Uterus (tissue), 4 donors: ENCODE data around the gene GRID2. TPM values are rescaled to one million over a fixed set of nuclear protein-coding genes. Genes with fewer than 3 reads are reported as not detected.

Experiments used
- DNase-seq, 2 donors: peaks; one replicate each; pipeline ENCODE4 v3.0.0-alpha.2; 2019 to 2020
- H3K27ac ChIP-seq, 2 donors: fragments of 200-600 bp; sonication (generic); 1 replicate in 1 of 2; 2 replicates in 1 of 2; pipeline ENCODE4 v1.5.1; 2016 to 2018
- H3K27me3 ChIP-seq, 2 donors: fragments of 200-600 bp; sonication (generic); one replicate each; pipeline ENCODE4 v1.5.1; 2018 to 2019; ENCODE audit warnings: control low read depth in 1 of 2
- H3K36me3 ChIP-seq, 2 donors: fragments of 200-600 bp; sonication (generic); one replicate each; pipeline ENCODE4 v1.5.1; 2019; ENCODE audit warnings: control low read depth in 1 of 2
- H3K4me1 ChIP-seq, 2 donors: fragments of 200-600 bp; sonication (generic); one replicate each; pipeline ENCODE4 v1.5.1; 2018 to 2019; ENCODE audit warnings: control low read depth in 1 of 2
- H3K4me3 ChIP-seq, 2 donors: fragments of 200-600 bp; sonication (generic); 1 replicate in 1 of 2; 2 replicates in 1 of 2; pipeline ENCODE4 v1.5.1; 2018 to 2019; ENCODE audit warnings: mild to moderate bottlenecking in 1 of 2
- H3K9me3 ChIP-seq, 2 donors: fragments of 200-600 bp; sonication (generic); one replicate each; pipeline ENCODE4 v1.5.1; 2019; ENCODE audit warnings: control low read depth in 1 of 2
- POLR2A ChIP-seq, 2 donors: fragments of 450-650 bp; IDR thresholded peaks; one replicate each; pipeline ENCODE4 v1.6.1; 2016; ENCODE audit warnings: antibody characterized with exemption in 2 of 2, mild to moderate bottlenecking in 1 of 2, moderate library complexity in 1 of 2
- intact Hi-C: fragments of 100-400 bp; cut with DNase I; formaldehyde crosslinking; loops from one replicate; pipeline ENCODE4 v1.15.1; 2023; ENCODE audit warnings: low total_unique reads
- total RNA-seq, 4 donors: library from RNA; depleted of rRNA in 3 of 4; stranded (reverse); fragments of >200 nt in 3 of 4; gene quantifications; one replicate each; pipeline versions ENCODE4 v1.1.0 to v1.2.4, GENCODE V29; 2014 to 2023
- TF ChIP-seq, protein P1 (sequence below), 4 experiments: fragments of 200-600 bp in 2 of 4; fragments of 450-650 bp in 2 of 4; sonication (generic) in 2 of 4; IDR thresholded peaks; one replicate each; pipeline ENCODE4 v1.5.1; 2016 to 2019; ENCODE audit warnings: antibody characterized with exemption in 4 of 4, mild to moderate bottlenecking in 2 of 4, moderate library complexity in 1 of 4
- donor health status: DM: yes; HTN: yes; CAD: no.

GRID2 gene
- total RNA-seq, 4 donors from 2014 or later, result 0.27 to 33.3 (median 0.59) TPM; not detected in 1

- H3K27me3 ChIP-seq, result no peaks in the 10 kb centered on the region
- H3K27ac ChIP-seq, result no peak overlapping the region
- no peaks in the 10 kb centered on the region for H3K36me3 ChIP-seq
- intact Hi-C loops, result no loop called here
- TF ChIP-seq POLR2A (IDR thresholded peaks at IDR 0.05), result no peak
- TF ChIP-seq, protein P1, sequence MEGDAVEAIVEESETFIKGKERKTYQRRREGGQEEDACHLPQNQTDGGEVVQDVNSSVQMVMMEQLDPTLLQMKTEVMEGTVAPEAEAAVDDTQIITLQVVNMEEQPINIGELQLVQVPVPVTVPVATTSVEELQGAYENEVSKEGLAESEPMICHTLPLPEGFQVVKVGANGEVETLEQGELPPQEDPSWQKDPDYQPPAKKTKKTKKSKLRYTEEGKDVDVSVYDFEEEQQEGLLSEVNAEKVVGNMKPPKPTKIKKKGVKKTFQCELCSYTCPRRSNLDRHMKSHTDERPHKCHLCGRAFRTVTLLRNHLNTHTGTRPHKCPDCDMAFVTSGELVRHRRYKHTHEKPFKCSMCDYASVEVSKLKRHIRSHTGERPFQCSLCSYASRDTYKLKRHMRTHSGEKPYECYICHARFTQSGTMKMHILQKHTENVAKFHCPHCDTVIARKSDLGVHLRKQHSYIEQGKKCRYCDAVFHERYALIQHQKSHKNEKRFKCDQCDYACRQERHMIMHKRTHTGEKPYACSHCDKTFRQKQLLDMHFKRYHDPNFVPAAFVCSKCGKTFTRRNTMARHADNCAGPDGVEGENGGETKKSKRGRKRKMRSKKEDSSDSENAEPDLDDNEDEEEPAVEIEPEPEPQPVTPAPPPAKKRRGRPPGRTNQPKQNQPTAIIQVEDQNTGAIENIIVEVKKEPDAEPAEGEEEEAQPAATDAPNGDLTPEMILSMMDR (IDR thresholded peaks at IDR 0.05), result no peak
- H3K4me3 ChIP-seq, result no peak overlapping the region
- no peak for DNase-seq
- no peaks in the 10 kb centered on the region for H3K4me1 ChIP-seq
- no peaks in the 10 kb centered on the region for H3K9me3 ChIP-seq
Observed at GRCh38 chr4:92994727-92995126, 691.0 kb downstream of the GRID2 start.

DNA sequence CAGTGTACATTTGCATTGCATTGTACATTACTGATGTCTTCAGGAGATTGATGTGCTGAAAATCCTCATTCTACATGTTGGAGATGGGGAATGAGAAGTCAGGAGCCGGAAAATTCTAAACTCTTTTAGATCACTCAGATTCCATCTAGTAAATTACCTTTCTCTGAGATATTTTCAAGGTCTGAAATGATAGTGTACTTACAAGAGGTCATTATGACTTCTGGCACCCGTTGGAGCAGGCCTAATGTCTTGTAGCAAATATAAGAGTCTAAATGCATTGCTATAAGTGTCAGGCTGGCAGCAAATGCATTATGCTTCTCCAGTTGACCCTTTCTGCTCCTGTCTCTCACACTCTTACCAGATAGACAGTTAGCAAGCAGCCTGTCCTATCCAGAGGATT is 692.8 kb downstream of the GRID2 start:
- no peaks in the 10 kb centered on the region for H3K36me3 ChIP-seq
- DNase-seq, result no peak
- no peaks in the 10 kb centered on the region for H3K4me1 ChIP-seq
- TF ChIP-seq, protein P1 (IDR thresholded peaks at IDR 0.05), result no peak
- TF ChIP-seq POLR2A (IDR thresholded peaks at IDR 0.05), result no peak
- no peaks in the 10 kb centered on the region for H3K27me3 ChIP-seq
- intact Hi-C loops, result no loop called here
- H3K27ac ChIP-seq, result no peak overlapping the region
- no peaks in the 10 kb centered on the region for H3K9me3 ChIP-seq
- H3K4me3 ChIP-seq, result no peak overlapping the region

DNA sequence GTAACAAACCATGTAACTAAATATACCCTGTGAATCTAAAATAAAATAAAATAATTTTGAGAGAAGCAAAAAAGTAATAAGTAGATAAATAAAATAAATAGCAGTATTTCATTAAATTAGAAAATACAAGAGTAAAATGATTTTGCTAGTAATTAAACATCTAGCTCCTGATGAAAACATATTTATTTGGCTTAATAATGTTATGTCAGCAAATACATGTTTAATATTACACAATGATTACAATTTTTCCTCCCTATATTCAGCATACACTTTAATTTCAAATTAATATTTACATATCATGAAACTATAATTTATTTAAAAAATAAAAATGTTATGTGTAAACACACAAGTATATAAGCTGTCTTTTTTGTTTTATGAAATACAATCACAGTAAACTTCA is 697.1 kb downstream of the GRID2 start:
- TF ChIP-seq POLR2A (IDR thresholded peaks at IDR 0.05), result no peak
- TF ChIP-seq, protein P1 (IDR thresholded peaks at IDR 0.05), result no peak
- H3K27ac ChIP-seq, result no peak overlapping the region
- no peak overlapping the region for H3K4me3 ChIP-seq
- no peaks in the 10 kb centered on the region for H3K36me3 ChIP-seq
- H3K9me3 ChIP-seq, result no peaks in the 10 kb centered on the region
- no peaks in the 10 kb centered on the region for H3K4me1 ChIP-seq
- DNase-seq, result no peak
- intact Hi-C loops, result no loop called here
- no peaks in the 10 kb centered on the region for H3K27me3 ChIP-seq

DNA sequence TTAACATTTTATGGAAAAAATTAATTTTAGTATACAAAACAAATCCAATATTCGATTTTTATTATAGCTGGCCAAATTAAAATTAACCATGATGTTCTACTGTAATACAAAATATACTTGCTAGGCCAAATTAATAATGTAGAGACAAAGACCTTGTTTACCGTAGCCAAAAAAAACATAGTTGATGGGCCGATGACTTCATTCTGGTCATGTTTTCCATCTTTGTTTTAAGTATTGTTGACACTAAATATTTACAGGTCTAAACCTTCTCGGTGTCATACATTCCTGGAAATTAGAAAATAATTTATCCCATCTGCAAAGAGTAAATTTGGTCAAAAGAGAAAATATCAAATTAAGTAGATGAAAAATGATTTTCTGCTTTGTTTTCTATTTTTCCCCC is 698.5 kb downstream of the GRID2 start:
- Histone ChIP-seq H3K4me3 (no peak overlapping the region), H3K4me1 (no peaks in the 10 kb centered on the region), H3K27ac (no peak overlapping the region), H3K9me3 (no peaks in the 10 kb centered on the region), H3K27me3 (no peaks in the 10 kb centered on the region), H3K36me3 (no peaks in the 10 kb centered on the region)
- no peak for DNase-seq
- TF ChIP-seq, protein P1 (IDR thresholded peaks at IDR 0.05), result no peak
- TF ChIP-seq POLR2A (IDR thresholded peaks at IDR 0.05), result no peak
- intact Hi-C loops, result no loop called here

- no peaks in the 10 kb centered on the region for H3K27me3 ChIP-seq
- TF ChIP-seq, protein P1 (IDR thresholded peaks at IDR 0.05), result no peak
- TF ChIP-seq POLR2A (IDR thresholded peaks at IDR 0.05), result no peak
- H3K9me3 ChIP-seq, result no peaks in the 10 kb centered on the region
- no peak overlapping the region for H3K27ac ChIP-seq
- no peak for DNase-seq
- no peaks in the 10 kb centered on the region for H3K36me3 ChIP-seq
- intact Hi-C loops, result no loop called here
- no peaks in the 10 kb centered on the region for H3K4me1 ChIP-seq
- no peak overlapping the region for H3K4me3 ChIP-seq
Observed at GRCh38 chr4:93016350-93016749, 712.6 kb downstream of the GRID2 start.
